ENCODE measurements around the gene CD34. TPM values are rescaled to one million over a fixed set of nuclear protein-coding genes. Genes with fewer than 3 reads are reported as not detected.

Gene CD34, protein sequence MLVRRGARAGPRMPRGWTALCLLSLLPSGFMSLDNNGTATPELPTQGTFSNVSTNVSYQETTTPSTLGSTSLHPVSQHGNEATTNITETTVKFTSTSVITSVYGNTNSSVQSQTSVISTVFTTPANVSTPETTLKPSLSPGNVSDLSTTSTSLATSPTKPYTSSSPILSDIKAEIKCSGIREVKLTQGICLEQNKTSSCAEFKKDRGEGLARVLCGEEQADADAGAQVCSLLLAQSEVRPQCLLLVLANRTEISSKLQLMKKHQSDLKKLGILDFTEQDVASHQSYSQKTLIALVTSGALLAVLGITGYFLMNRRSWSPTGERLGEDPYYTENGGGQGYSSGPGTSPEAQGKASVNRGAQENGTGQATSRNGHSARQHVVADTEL
- total RNA-seq: 42.1 and 58.7 TPM in 2 replicates

GRCh38 chr1:207910591-207911354, at the start of gene CD34:
Gene CD34, minus strand, starts transcription at chr1:207911125. Its CDS starts 45 bp downstream, at chr1:207911080.

Other genes starting within 250 kb of the CD34 start
- 102 and 140 TPM in 2 replicates for gene CD46, start 159.1 kb downstream of the CD34 start, total RNA-seq